Measurements from ENCODE around the gene SPRYD4. TPM values are rescaled to one million over a fixed set of nuclear protein-coding genes. Genes with fewer than 3 reads are reported as not detected.

The SPRYD4 gene
- total RNA-seq, 1 experiment from 2014 or later, result 4.2 TPM

DNA sequence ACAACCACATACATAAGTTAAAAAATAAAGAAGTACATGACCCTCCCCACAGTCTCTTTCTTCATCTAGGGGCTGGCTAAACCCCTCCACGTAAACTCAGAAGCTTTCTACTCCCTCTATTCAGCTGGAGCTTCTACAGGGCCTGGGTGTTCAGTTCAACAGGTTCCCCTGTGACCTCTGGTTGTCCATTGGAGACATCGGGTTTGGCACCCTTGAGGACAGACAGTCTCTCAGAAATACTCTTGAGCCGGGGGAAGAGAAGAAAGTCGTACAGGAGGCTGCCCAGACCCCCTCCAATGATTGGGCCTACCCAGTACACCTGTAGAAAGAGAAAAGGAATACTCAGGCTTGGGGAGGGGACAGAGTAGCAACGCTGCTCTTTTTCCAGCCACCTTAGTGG lies 17.2 kb upstream of the SPRYD4 start:
- no peak overlapping the region for H3K27ac Mint-ChIP-seq

More for the DNA sequence above, 17.2 kb upstream of the SPRYD4 start:
- no peak for ATAC-seq
- ChIA-PET CTCF (interaction anchor here (0.6 to 3.5 kb wide), 8 partner anchors 10 to 1132 kb away, joined by 3 to 17 read pairs (median 4); partner anchors contain the start of genes ESYT1 and STAT2), POLR2A (interaction anchor here (3.1 kb wide), 1 partner anchor 9 kb away, joined by 15 read pairs; no protein-coding TSS in a partner anchor)
- TF ChIP-seq CBFB (CRISPR knock-in tag; IDR thresholded peaks at IDR 0.05; ENCODE audit: low read depth) (no peak), HMGXB4 (CRISPR knock-in tag; IDR thresholded peaks at IDR 0.05) (no peak), CREB1 (CRISPR knock-in tag; IDR thresholded peaks at IDR 0.05) (no peak), ZNF138 (CRISPR knock-in tag; conservative IDR thresholded peaks at IDR 0.05) (no peak), ZNF121 (CRISPR knock-in tag; IDR thresholded peaks at IDR 0.05) (no peak), JUN (CRISPR knock-in tag; IDR thresholded peaks at IDR 0.05) (no peak), FOXJ3 (CRISPR knock-in tag; IDR thresholded peaks at IDR 0.05; ENCODE audit: borderline replicate concordance) (no peak), NR2C2 (CRISPR knock-in tag; IDR thresholded peaks at IDR 0.05) (no peak), PREB (CRISPR knock-in tag; IDR thresholded peaks at IDR 0.05; ENCODE audit: borderline replicate concordance) (no peak), RELA (CRISPR knock-in tag; IDR thresholded peaks at IDR 0.05; ENCODE audit: borderline replicate concordance) (no peak), ESRRA (CRISPR knock-in tag; IDR thresholded peaks at IDR 0.05; ENCODE audit: borderline replicate concordance) (no peak), FOXP4 (CRISPR knock-in tag; IDR thresholded peaks at IDR 0.05) (no peak)
- TF ChIP-seq, protein P1, sequence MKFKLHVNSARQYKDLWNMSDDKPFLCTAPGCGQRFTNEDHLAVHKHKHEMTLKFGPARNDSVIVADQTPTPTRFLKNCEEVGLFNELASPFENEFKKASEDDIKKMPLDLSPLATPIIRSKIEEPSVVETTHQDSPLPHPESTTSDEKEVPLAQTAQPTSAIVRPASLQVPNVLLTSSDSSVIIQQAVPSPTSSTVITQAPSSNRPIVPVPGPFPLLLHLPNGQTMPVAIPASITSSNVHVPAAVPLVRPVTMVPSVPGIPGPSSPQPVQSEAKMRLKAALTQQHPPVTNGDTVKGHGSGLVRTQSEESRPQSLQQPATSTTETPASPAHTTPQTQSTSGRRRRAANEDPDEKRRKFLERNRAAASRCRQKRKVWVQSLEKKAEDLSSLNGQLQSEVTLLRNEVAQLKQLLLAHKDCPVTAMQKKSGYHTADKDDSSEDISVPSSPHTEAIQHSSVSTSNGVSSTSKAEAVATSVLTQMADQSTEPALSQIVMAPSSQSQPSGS (CRISPR knock-in tag; IDR thresholded peaks at IDR 0.05; ENCODE audit: borderline replicate concordance, low read depth), result no peak
- TF ChIP-seq, protein P2, sequence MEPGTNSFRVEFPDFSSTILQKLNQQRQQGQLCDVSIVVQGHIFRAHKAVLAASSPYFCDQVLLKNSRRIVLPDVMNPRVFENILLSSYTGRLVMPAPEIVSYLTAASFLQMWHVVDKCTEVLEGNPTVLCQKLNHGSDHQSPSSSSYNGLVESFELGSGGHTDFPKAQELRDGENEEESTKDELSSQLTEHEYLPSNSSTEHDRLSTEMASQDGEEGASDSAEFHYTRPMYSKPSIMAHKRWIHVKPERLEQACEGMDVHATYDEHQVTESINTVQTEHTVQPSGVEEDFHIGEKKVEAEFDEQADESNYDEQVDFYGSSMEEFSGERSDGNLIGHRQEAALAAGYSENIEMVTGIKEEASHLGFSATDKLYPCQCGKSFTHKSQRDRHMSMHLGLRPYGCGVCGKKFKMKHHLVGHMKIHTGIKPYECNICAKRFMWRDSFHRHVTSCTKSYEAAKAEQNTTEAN (CRISPR knock-in tag; IDR thresholded peaks at IDR 0.05), result no peak
- TF ChIP-seq, protein P3, sequence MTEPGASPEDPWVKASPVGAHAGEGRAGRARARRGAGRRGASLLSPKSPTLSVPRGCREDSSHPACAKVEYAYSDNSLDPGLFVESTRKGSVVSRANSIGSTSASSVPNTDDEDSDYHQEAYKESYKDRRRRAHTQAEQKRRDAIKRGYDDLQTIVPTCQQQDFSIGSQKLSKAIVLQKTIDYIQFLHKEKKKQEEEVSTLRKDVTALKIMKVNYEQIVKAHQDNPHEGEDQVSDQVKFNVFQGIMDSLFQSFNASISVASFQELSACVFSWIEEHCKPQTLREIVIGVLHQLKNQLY (CRISPR knock-in tag; IDR thresholded peaks at IDR 0.05), result no peak
- TF ChIP-seq, protein P4, sequence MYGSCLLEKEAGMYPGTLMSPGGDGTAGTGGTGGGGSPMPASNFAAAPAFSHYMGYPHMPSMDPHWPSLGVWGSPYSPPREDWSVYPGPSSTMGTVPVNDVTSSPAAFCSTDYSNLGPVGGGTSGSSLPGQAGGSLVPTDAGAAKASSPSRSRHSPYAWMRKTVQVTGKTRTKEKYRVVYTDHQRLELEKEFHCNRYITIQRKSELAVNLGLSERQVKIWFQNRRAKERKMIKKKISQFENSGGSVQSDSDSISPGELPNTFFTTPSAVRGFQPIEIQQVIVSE (CRISPR knock-in tag; IDR thresholded peaks at IDR 0.05; ENCODE audit: borderline replicate concordance), result no peak
- Mint-ChIP-seq H3K27me3 (ENCODE audit: low read depth) (peaks cover 12% of the 10 kb centered on the region), H3K36me3 (peaks cover 11% of the 10 kb centered on the region), H3K4me1 (peaks cover 34% of the 10 kb centered on the region), H3K9me3 (peaks cover 5% of the 10 kb centered on the region; the same call in 1 of the 2 replicates), H3K4me3 (no peak overlapping the region)
- DNase-seq (ENCODE audit: low spot score), result no peak
